ENCODE measurements around the gene B3GAT3. TPM values are rescaled to one million over a fixed set of nuclear protein-coding genes. Genes with fewer than 3 reads are reported as not detected.

The B3GAT3 gene
- total and polyA plus RNA-seq, 2 of the 8 experiments (the other 6 are each of a cell fraction or from before 2014, with no cell fraction given) = 28.0 to 39.0 TPM

DNA sequence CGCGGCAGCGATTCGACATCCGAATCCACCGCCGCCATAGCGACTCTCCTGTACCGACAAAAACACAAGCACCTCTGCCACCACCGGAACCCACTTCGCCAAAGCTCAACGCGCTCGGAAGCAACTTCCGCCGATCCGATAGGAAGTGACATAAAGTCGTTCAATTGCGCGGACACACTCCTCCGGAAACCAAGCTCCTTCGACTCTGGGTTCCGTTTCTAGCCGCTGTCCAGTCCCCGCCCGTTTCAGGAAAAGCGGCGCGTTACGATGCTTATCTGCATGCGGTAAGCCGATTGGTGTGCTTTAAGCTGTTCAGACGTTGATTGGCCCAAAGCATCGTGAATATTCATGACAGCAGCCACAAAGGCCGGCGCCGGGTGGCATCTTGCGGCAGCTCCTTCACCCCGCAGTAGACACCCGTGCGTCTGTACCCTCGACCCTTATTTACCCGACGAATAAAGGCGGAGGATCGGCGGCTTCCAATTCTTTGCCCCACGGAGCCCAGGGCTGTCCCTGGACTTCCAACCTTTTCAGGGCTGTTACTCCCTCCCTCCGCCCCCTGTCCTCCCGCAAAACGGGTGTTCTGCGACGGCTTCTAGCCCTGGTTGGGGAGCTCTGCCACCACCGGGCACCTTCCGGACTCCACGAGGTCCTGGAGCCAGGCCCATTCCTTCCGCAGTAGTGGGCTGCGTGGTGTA, 30.2 kb downstream of the B3GAT3 start, which contains the start of gene TUT1:
Gene TUT1, minus strand, starts transcription at position 76 of the 698 bp plus-strand sequence. Its CDS starts 38 bp downstream, at position 38.
- peak within 1 kb of the TSS; percentile 25 for H4K5ac ChIP-seq (ENCODE audit: insufficient read length, low read depth, low read length)
- no peaks in the 10 kb centered on the region for H3K79me1 ChIP-seq (ENCODE audit: low read depth, low read length)
- peak within 1 kb of the TSS; percentile 90 for H4K8ac ChIP-seq (ENCODE audit: extremely low read depth, insufficient read depth, low read length)
- no peak within 1 kb of the TSS for H2BK20ac ChIP-seq (ENCODE audit: low read length)
- H3K9ac ChIP-seq (replicated peaks in 1 of 4; ENCODE audit: extremely low read depth in 1 of 4, low read depth in 3 of 4, low read length in 3 of 4) = peak within 1 kb of the TSS; percentile 73 to 90 (median 80)
- WGBS, 2 experiments (ENCODE audit: extremely low coverage in 1 of 2, insufficient coverage in 1 of 2, insufficient read length in 1 of 2, insufficient replicate concordance in 2 of 2, low coverage in 1 of 2, low lambda C conversion rate in 2 of 2, missing lambda C conversion rate in 1 of 2) = 2% methylated on average over 58 of the region's 58 CpGs; no CpG with 5 or more reads in 1 of the 2 experiments
- peak within 1 kb of the TSS; percentile 87 to 90 for H3K4me2 ChIP-seq (ENCODE audit: insufficient read depth in 1 of 2, low read depth in 2 of 2, low read length in 2 of 2)
- peaks cover 0 to 3% (median under 1%) of the 10 kb centered on the region in 4 experiments; a peak in 5 of 7 replicates for H3K4me1 ChIP-seq (replicated peaks in 1 of 4; ENCODE audit: control insufficient read depth in 3 of 4, insufficient read depth in 4 of 4, low read length in 3 of 4)
- H3K4me3 ChIP-seq (ENCODE audit: extremely low read depth in 1 of 4, insufficient read depth in 2 of 4, low read depth in 3 of 4, low read length in 4 of 4) = peak within 1 kb of the TSS; percentile 89 to 97 (median 94)
- peak within 1 kb of the TSS; percentile 49 for H3K18ac ChIP-seq (ENCODE audit: extremely low read depth, low read length)
- no peak within 1 kb of the TSS for H2BK120ac ChIP-seq (replicated peaks; ENCODE audit: low read depth, low read length)
- H4K91ac ChIP-seq (replicated peaks; ENCODE audit: insufficient read length, low read length) = no peak within 1 kb of the TSS
- no peaks in the 10 kb centered on the region for H3K9me3 ChIP-seq (ENCODE audit: insufficient read depth in 2 of 2, low read depth in 1 of 2, low read length in 1 of 2)
- H2BK5ac ChIP-seq (ENCODE audit: low read depth, low read length) = peak within 1 kb of the TSS; percentile 57; the same call in 1 of the 2 replicates
- H3K79me2 ChIP-seq (ENCODE audit: control insufficient read depth in 1 of 2, insufficient read depth in 2 of 2, low read length in 2 of 2) = peaks cover 0 to 14% of the 10 kb centered on the region in 2 experiments; a peak in 2 of 4 replicates
- ChIA-PET CTCF (ENCODE audit: partially characterized antibody) (interaction anchor here (0.8 to 7.2 kb wide), 25 partner anchors 9 to 1660 kb away, joined by 3 to 97 read pairs (median 4); partner anchors contain the start of genes C11orf98, CSKMT, EML3 and MTA2), POLR2A (ENCODE audit: partially characterized antibody) (interaction anchor here (0.6 to 12.3 kb wide), 51 partner anchors 8 to 722 kb away, joined by 3 to 235 read pairs (median 6); partner anchors contain the start of genes B3GAT3, BSCL2, C11orf98 and CSKMT)
- peak within 1 kb of the TSS; percentile 23 for H3K4ac ChIP-seq (replicated peaks; ENCODE audit: insufficient read length, low read depth, low read length)
- peak within 1 kb of the TSS; percentile 78; the same call in 1 of the 2 replicates for H2BK12ac ChIP-seq (ENCODE audit: low read depth, low read length)
- H3K56ac ChIP-seq (replicated peaks; ENCODE audit: insufficient read length, low read depth, low read length) = peak within 1 kb of the TSS; percentile 67
- H3K36me3 ChIP-seq (ENCODE audit: control insufficient read depth in 2 of 4, insufficient read depth in 4 of 4, low read length in 3 of 4) = peaks cover 19 to 50% (median 24%) of the 10 kb centered on the region in 4 experiments
- no peaks in the 10 kb centered on the region for H3K27me3 ChIP-seq (replicated peaks in 1 of 4; ENCODE audit: control insufficient read depth in 3 of 4, extremely low read depth in 1 of 4, insufficient read depth in 3 of 4, low read length in 3 of 4)
- peak within 1 kb of the TSS; percentile 87; the same call in 1 of the 2 replicates for H2AK5ac ChIP-seq (ENCODE audit: low read depth, low read length)
- no peak within 1 kb of the TSS for H2AFZ ChIP-seq (ENCODE audit: low read length)
- H2BK15ac ChIP-seq (ENCODE audit: low read length) = peak within 1 kb of the TSS; percentile 85
- DNase-seq (ENCODE audit: low read depth in 1 of 2, low spot score in 2 of 2) = peak; percentile 93 to 97
- H4K20me1 ChIP-seq (replicated peaks in 1 of 2; ENCODE audit: control insufficient read depth in 1 of 2, insufficient read depth in 2 of 2, low read length in 2 of 2) = peaks cover 1 to 6% of the 10 kb centered on the region in 2 experiments
- H3K23me2 ChIP-seq (ENCODE audit: low read depth, low read length) = peaks cover 6% of the 10 kb centered on the region
- FAIRE-seq = peak; percentile 87
- H3K14ac ChIP-seq (ENCODE audit: insufficient read length) = no peak within 1 kb of the TSS
- peak within 1 kb of the TSS; percentile 72 for H3K27ac ChIP-seq (ENCODE audit: low read depth, low read length)
- no peak within 1 kb of the TSS for H3K23ac ChIP-seq (ENCODE audit: insufficient read length)
- peak; percentile 96 for TF ChIP-seq SP4 (IDR thresholded peaks at IDR 0.05; ENCODE audit: low read length)
- TF ChIP-seq YY1 (IDR thresholded peaks at IDR 0.05; ENCODE audit: low read depth, low read length) = peak; percentile 82; the same call in 1 of the 2 replicates
- TF ChIP-seq MAFK (IDR thresholded peaks at IDR 0.05; ENCODE audit: low read depth, low read length) = no peak
- no peak for TF ChIP-seq NRF1 (IDR thresholded peaks at IDR 0.05; ENCODE audit: low read depth, low read length)
- peak; percentile 97 for TF ChIP-seq TAF1 (IDR thresholded peaks at IDR 0.05; ENCODE audit: low read depth, low read length)
- peak; percentile 49; the same call in 1 of the 2 replicates for TF ChIP-seq SRF (IDR thresholded peaks at IDR 0.05; ENCODE audit: low read depth, low read length)
- 0 out of 2 replicates have a peak, but pooled peaks have one; percentile 3 for TF ChIP-seq TEAD4 (IDR thresholded peaks at IDR 0.05; ENCODE audit: low read depth, low read length)
- no peak for TF ChIP-seq KDM1A (IDR thresholded peaks at IDR 0.05; ENCODE audit: borderline replicate concordance, low read length)
- TF ChIP-seq HDAC6 (IDR thresholded peaks at IDR 0.05; ENCODE audit: low read depth, low read length) = no peak
- TF ChIP-seq BACH1 (IDR thresholded peaks at IDR 0.05; ENCODE audit: low read length) = 0 out of 2 replicates have a peak, but pooled peaks have one; percentile 40
- TF ChIP-seq CBX8 (IDR thresholded peaks at IDR 0.05; ENCODE audit: borderline replicate concordance, low read depth, low read length) = no peak
- TF ChIP-seq SUZ12 (IDR thresholded peaks at IDR 0.05; ENCODE audit: low read length) = no peak

All from H1 (cell line).